GM18909 (cell line): Measurements from ENCODE around the gene KCNJ5.
A peak's percentile ranks its signal among the peaks of the same experiment; 100 is the strongest.

Experiments used
- ATAC-seq: cut with Tn5 transposase; IDR thresholded peaks from one replicate; pipeline ENCODE4 v1.9.1; 2021; ENCODE audit warnings: mild to moderate bottlenecking; ENCODE audit not compliant: unreplicated experiment, poor library complexity

Gene KCNJ5

GRCh38 chr11:128942817-128943427 lies 51.8 kb downstream of the KCNJ5 start, which contains the start of gene TP53AIP1:
TP53AIP1 (minus strand) TSS chr11:128942871; CDS start chr11:128937818, 5,053 bp downstream.
- ATAC-seq, result no peak

GRCh38 chr11:128943428-128943976 lies 52.3 kb downstream of the KCNJ5 start:
- no peak for ATAC-seq

GRCh38 chr11:128946648-128947047 lies 55.5 kb downstream of the KCNJ5 start:
- no peak for ATAC-seq

GRCh38 chr11:128947773-128948172 lies 56.6 kb downstream of the KCNJ5 start:
- ATAC-seq, result no peak

GRCh38 chr11:128948583-128948982 lies 57.4 kb downstream of the KCNJ5 start:
- no peak for ATAC-seq

GRCh38 chr11:128949791-128950454 lies 58.8 kb downstream of the KCNJ5 start:
- no peak for ATAC-seq

GRCh38 chr11:128953151-128953550 lies 62.0 kb downstream of the KCNJ5 start:
- no peak for ATAC-seq

GRCh38 chr11:128955636-128956035 lies 64.5 kb downstream of the KCNJ5 start:
- ATAC-seq, result no peak

GRCh38 chr11:128956401-128957201 lies 65.4 kb downstream of the KCNJ5 start:
- no peak for ATAC-seq

- no peak for ATAC-seq
Measured at GRCh38 chr11:128957202-128957482, 66.0 kb downstream of the KCNJ5 start.

- no peak for ATAC-seq
Measured at GRCh38 chr11:128961645-128962044, 70.5 kb downstream of the KCNJ5 start.

GRCh38 chr11:128962896-128963295 lies 71.7 kb downstream of the KCNJ5 start:
- no peak for ATAC-seq

GRCh38 chr11:128963744-128964325 lies 72.7 kb downstream of the KCNJ5 start:
- no peak for ATAC-seq

GRCh38 chr11:128964463-128964930 lies 73.3 kb downstream of the KCNJ5 start:
- ATAC-seq, result no peak

GRCh38 chr11:128965485-128965884 lies 74.3 kb downstream of the KCNJ5 start:
- ATAC-seq, result peak; percentile 97

GRCh38 chr11:128967578-128967977 lies 76.4 kb downstream of the KCNJ5 start:
- ATAC-seq, result no peak

- no peak for ATAC-seq
Measured at GRCh38 chr11:128968916-128969315, 77.8 kb downstream of the KCNJ5 start.
